ENCODE data around the gene CTNNA2.

CTNNA2 gene

GRCh38 chr2:80244905-80245584 lies 732.2 kb downstream of the CTNNA2 start:
- H3K4me2 ChIP-seq (ENCODE audit: low read length) = no peak overlapping the region
- no peaks in the 10 kb centered on the region for H3K27me3 ChIP-seq (ENCODE audit: control insufficient read depth, insufficient read depth, low read length)
- H3K27ac ChIP-seq = no peak overlapping the region
- H3K36me3 ChIP-seq (ENCODE audit: control insufficient read depth, insufficient read depth, low read length) = no peaks in the 10 kb centered on the region
- H3K4me1 ChIP-seq = peaks cover 3% of the 10 kb centered on the region
- no peak overlapping the region for H2AFZ ChIP-seq
- no peaks in the 10 kb centered on the region for H3K79me2 ChIP-seq
- TF ChIP-seq CTCF (IDR thresholded peaks at IDR 0.05) = no peak
- H3K9me3 ChIP-seq (ENCODE audit: control insufficient read depth, low read length) = no peaks in the 10 kb centered on the region
- no peak overlapping the region for H3K4me3 ChIP-seq (ENCODE audit: low read depth, low read length)
- H3K9ac ChIP-seq = no peak overlapping the region

GRCh38 chr2:80246534-80246933 lies 733.7 kb downstream of the CTNNA2 start:
- peaks cover 3% of the 10 kb centered on the region for H3K4me1 ChIP-seq
- H3K36me3 ChIP-seq (ENCODE audit: control insufficient read depth, insufficient read depth, low read length) = no peaks in the 10 kb centered on the region
- no peak for TF ChIP-seq CTCF (IDR thresholded peaks at IDR 0.05)
- H3K4me3 ChIP-seq (ENCODE audit: low read depth, low read length) = no peak overlapping the region
- no peaks in the 10 kb centered on the region for H3K27me3 ChIP-seq (ENCODE audit: control insufficient read depth, insufficient read depth, low read length)
- no peaks in the 10 kb centered on the region for H3K79me2 ChIP-seq
- H2AFZ ChIP-seq = no peak overlapping the region
- H3K27ac ChIP-seq = no peak overlapping the region
- H3K9ac ChIP-seq = no peak overlapping the region
- H3K9me3 ChIP-seq (ENCODE audit: control insufficient read depth, low read length) = no peaks in the 10 kb centered on the region
- no peak overlapping the region for H3K4me2 ChIP-seq (ENCODE audit: low read length)

GRCh38 chr2:80247339-80247738 lies 734.5 kb downstream of the CTNNA2 start:
- H3K9ac ChIP-seq = no peak overlapping the region
- TF ChIP-seq CTCF (IDR thresholded peaks at IDR 0.05) = no peak
- no peaks in the 10 kb centered on the region for H3K9me3 ChIP-seq (ENCODE audit: control insufficient read depth, low read length)
- H2AFZ ChIP-seq = no peak overlapping the region
- H3K27ac ChIP-seq = no peak overlapping the region
- H3K4me2 ChIP-seq (ENCODE audit: low read length) = no peak overlapping the region
- no peaks in the 10 kb centered on the region for H3K36me3 ChIP-seq (ENCODE audit: control insufficient read depth, insufficient read depth, low read length)
- H3K79me2 ChIP-seq = no peaks in the 10 kb centered on the region
- no peak overlapping the region for H3K4me3 ChIP-seq (ENCODE audit: low read depth, low read length)
- H3K4me1 ChIP-seq = peaks cover 3% of the 10 kb centered on the region
- no peaks in the 10 kb centered on the region for H3K27me3 ChIP-seq (ENCODE audit: control insufficient read depth, insufficient read depth, low read length)

- Histone ChIP-seq H3K4me3 (ENCODE audit: low read depth, low read length) (no peak overlapping the region), H3K9me3 (ENCODE audit: control insufficient read depth, low read length) (no peaks in the 10 kb centered on the region), H3K36me3 (ENCODE audit: control insufficient read depth, insufficient read depth, low read length) (no peaks in the 10 kb centered on the region), H3K4me1 (peaks cover 3% of the 10 kb centered on the region), H3K9ac (no peak overlapping the region), H2AFZ (no peak overlapping the region), H3K79me2 (no peaks in the 10 kb centered on the region), H3K27me3 (ENCODE audit: control insufficient read depth, insufficient read depth, low read length) (no peaks in the 10 kb centered on the region), H3K27ac (no peak overlapping the region), H3K4me2 (ENCODE audit: low read length) (no peak overlapping the region)
- no peak for TF ChIP-seq CTCF (IDR thresholded peaks at IDR 0.05)
Observed at GRCh38 chr2:80248146-80248545, 735.3 kb downstream of the CTNNA2 start.

All from parathyroid adenoma (tissue), 2 donors.